GM18498 (cell line): Measurements from ENCODE around the gene FRMD5.

Experiments used
- ATAC-seq: cut with Tn5 transposase; IDR thresholded peaks from one replicate; pipeline ENCODE4 v1.9.1; 2021; ENCODE audit warnings: mild to moderate bottlenecking, moderate library complexity; ENCODE audit not compliant: unreplicated experiment

FRMD5 gene

DNA sequence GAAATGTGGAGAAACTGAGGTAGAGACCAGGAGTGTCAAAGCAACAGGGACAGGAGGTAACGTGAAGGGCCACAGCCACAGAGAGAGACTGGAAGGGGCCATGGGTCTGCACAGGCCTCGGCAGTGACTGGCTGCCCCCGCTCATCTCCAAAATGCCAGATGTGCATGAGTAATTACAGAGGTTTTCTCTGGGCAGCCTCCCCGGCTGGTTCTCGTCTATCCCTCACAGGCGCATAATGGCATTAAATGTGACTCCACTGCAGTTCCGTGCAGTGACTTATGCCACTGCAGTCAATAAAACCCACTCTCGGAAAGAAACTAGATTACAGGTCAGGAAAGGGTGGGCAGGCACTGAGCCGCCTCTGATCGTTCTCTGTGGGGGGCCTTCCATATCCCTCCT, 293.6 kb downstream of the FRMD5 start:
- ATAC-seq: no peak

DNA sequence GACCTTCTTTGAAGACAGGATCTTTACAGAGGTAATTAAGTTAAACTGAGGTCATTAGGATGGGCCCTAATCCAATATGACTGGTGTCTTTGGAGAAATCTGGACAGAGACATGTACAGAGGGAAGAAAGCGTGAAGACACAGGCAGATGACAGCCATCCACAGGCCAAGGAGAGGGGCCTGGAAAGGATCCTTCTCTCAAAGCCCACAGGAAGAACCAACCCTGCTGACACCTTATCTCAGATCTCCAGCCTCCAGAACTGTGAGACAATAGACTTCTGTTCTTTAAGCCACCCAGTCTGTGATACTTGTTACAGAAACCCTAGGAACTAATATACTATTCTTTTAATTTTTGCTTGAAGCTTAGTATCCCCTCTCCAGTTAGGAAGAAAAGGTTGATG, 294.1 kb downstream of the FRMD5 start:
- ATAC-seq: no peak

DNA sequence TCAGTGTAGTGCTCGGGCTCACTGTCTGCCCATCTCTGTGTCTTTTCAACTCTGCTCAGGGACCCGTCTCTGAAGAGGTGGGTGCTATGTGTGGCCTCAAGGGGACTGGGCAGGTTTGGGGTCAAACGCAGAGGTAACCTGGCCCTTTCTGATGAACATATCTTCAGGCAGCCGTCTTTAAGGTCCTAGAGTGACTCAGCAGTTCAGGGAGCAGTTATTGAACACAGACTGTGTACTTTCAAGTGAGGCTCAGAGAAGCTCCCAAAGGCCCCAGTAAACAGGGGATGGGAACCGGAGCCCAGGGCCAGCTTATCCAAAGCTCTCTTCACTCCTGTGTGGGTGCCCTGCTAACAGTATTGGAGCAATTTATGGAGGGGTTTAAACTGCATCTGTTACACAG, 295.1 kb downstream of the FRMD5 start:
- no peak for ATAC-seq

DNA sequence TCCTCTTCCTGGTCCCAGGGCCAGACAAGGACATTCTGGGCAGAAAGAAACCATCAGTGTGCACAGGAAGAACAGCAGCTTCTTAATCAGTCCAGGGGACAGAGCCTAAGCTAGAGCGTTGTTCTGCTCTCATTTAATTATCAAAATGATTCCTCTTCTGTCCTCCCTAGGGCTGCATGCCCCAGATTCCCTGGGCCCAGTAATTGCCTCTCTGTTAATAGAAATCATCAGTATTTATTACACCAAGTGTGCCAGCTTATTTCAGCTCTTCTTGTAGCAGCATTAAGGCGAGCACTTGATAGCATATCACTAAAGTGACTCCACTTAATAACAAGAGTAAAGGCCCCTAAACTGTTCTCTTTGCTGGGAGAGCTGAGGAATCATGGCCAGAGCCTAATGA, 296.2 kb downstream of the FRMD5 start:
- ATAC-seq: no peak

GRCh38 chr15:43896543-43896942, 298.5 kb downstream of the FRMD5 start:
- ATAC-seq: no peak

DNA sequence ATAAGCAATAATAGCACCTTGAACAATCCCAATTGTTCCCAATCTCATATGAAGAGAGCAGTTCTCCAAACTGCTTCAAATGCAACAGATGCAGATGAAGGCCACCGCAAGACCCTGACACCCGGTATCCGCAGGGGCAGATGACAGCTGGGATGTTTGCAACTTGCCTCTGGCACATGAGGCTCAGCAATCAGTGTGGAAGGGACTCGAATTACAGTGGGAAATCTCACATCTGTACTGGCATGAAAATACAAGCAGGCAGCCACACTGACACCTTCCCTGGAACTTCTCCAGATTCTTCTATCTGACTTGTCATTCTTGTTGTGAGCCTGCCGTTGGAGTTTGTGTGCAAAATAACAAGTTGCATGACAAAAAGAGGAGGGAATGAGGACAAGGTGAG, 299.5 kb downstream of the FRMD5 start:
- no peak for ATAC-seq

GRCh38 chr15:43893956-43894355, 301.1 kb downstream of the FRMD5 start:
- ATAC-seq: no peak

DNA sequence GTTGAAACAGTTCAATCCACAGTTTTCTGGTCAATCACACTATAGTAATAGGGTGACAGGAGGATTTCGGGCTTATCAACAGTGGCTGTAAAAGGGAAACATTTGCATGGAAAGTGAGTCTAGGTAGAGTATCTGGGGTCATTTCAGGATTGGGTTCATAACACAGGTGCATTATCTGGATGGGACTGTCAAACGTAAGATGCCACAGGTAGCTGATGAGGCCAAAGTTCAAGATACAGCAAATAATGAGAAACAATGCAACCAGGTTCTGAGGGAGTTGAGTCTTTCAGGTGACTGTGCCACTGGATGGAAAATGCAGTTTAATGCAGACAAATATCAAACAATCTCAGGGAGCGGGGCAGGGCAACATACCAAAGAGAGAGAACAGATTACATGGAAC, 306.0 kb downstream of the FRMD5 start:
- no peak for ATAC-seq

DNA sequence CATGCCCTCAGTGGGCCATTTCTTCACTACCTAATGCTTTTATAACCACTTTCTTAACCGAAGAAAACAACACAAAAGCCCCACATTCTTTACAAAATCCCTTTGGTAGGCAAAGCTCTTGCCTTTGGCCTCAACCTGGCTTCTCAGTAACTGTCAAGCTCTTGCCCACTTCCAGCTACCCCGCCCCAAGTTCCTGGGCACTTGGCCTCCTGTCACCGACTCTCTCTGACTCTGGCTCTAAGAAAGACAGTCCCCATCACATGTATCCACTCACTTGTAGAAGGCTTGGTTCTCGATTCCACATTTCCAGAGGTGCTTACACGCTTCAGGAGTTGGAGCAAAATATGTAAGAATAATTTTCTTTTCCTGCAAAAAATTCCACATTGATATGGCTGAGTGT, 307.2 kb downstream of the FRMD5 start:
- ATAC-seq: no peak

- no peak for ATAC-seq
Observed at GRCh38 chr15:43886558-43886957, 308.5 kb downstream of the FRMD5 start.

- ATAC-seq: no peak
Observed at GRCh38 chr15:43883571-43883970, 311.5 kb downstream of the FRMD5 start.

DNA sequence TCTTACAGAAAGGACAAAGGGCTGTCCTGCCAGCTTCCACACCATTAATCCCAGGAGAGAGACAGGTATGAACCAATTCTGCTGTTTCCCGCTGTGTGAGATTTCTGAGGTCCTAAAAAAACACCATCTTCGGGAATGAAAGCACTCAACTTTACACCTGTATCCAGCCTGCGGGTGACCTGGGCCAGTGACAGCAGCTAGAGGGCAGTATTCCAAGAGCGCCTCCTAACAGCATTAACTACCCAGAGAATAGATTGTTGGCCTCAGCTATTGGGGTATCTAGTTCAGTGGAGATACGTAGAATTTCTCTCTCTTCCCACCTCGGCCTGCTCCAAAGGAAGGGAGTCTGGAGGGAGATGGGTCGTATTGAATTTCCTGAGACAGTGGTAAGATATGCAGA, 313.1 kb downstream of the FRMD5 start:
- no peak for ATAC-seq

DNA sequence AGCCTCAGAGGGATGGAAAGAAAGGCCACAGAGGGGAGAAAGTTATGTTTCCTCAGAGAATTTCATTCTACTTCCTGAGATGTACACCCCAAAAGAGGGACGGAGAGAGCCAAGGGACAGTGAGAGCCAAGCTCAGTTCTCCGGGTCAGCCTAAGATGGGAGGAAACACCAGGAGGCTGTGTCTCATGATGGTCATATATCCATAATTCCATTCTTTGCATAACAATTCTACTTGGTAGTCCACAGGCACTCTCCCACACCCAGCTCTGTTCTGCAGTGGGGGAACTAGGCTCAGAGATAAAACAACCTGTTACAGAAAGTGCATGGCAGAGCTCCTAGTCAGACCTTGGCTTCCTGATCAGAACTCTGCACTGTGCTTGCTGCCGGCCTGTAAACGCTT, 313.8 kb downstream of the FRMD5 start:
- ATAC-seq: no peak

- ATAC-seq: no peak
Observed at GRCh38 chr15:43880406-43881194, 314.5 kb downstream of the FRMD5 start.

- ATAC-seq: no peak
Observed at GRCh38 chr15:43879386-43880355, 315.4 kb downstream of the FRMD5 start.

GRCh38 chr15:43878446-43878845, 316.6 kb downstream of the FRMD5 start:
- ATAC-seq: no peak

- no peak for ATAC-seq
Observed at GRCh38 chr15:43877371-43877770, 317.7 kb downstream of the FRMD5 start.

GRCh38 chr15:43876872-43877271, 318.2 kb downstream of the FRMD5 start:
- ATAC-seq: no peak

DNA sequence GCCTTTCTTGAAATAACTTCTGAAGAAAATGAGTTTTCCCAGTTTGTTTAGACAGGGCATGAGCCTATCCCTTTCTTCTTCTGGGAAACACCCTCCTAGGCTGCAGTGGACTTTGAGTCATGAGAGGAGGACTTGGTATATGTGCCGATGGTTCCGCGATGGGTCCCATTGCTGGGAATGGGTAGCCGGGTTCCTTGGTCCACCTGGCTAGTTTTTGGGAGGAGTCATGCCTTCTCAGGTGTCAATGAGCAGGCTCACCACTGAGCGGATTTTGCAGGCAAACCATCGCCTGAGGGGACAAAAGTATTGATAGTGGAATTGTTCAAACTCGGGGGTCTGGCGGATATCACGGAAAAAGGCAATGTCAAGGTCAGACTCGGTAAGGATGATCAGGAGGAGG, 321.4 kb downstream of the FRMD5 start:
- no peak for ATAC-seq

DNA sequence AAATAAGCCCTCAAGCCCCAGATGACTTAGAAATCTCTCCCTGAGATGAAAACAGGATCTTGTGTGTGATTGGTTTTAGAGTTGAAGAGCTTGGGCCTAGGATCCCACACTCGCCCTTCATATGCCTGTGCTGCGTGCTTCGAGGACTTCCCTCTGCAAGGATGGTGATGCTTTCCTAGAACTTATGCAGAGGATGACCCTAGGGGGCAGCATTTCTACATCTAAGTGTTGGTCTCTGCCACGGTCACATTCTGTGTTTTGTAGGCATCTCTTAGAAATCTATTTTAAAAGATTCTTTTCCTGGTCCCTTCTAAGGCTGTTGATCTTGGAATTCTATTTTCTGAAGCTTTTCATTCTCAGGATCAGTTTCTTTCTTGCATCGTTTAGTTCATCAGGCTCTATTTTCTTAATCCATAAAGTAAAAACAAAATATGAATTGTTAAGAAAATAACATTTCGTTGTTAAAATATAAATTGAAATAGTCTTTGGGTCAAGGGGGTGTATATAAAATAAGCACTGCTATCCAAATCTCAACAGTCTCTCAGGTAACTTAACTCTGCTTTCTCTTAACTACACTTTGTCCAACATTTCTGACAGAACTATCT, 322.6 kb downstream of the FRMD5 start:
- ATAC-seq: no peak

DNA sequence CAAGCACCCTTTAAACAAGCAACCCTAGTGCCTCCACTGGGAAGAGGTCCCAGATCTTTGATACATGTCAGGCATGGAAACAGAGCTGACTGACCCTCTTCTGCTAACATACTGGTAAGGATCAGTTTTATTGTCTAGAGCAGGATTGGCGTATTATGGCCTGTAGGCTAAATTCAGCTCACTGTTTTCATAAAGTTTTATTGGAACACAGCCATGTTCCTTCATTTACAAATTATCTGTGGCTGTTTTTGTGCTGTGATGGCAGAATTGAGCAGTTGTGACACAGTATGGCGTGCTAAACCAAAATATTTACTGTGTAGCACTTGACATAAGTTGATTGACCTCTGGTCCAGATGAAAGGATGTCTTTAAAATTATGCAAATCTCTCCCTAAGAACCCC, 323.2 kb downstream of the FRMD5 start:
- ATAC-seq: no peak

- no peak for ATAC-seq
Observed at GRCh38 chr15:43868406-43868805, 326.7 kb downstream of the FRMD5 start.
